Stimulated activated CD4-positive, alpha-beta T cell treated with anti-CD3 and anti-CD28 coated beads, Interleukin-15, amount 100 ng/mL, for 24 hours (primary cell): Measurements from ENCODE around the gene UBE2G2.

Experiments used
- DNase-seq: peaks from one replicate; pipeline ENCODE4 v3.0.0-alpha.2; 2020

The UBE2G2 gene

DNA sequence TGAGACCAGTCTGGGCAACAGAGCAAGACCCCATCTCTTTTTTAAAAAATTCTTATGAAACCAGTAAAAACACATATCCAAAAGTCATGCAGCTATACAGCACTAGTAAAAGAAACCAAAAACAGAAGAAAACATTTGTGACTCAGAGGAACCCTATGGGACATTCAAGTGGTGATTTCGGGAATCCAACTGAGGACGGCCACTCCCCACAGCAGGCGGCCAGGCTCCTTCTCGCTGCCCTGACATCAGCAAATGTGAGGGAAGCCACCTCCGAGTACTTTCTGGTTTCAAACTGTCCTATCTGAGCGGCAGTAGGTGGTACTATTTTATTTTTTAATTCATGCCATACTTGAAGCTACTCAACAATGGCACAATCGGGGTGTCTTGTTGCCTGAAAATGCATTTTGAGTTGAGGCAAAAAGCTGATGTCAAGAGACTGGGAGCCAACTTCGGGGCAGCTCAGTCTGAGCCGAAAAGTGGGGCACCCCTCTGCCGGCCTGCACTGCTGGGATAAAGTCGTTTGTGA is 12.9 kb upstream of the UBE2G2 start:
- no peak for DNase-seq

DNA sequence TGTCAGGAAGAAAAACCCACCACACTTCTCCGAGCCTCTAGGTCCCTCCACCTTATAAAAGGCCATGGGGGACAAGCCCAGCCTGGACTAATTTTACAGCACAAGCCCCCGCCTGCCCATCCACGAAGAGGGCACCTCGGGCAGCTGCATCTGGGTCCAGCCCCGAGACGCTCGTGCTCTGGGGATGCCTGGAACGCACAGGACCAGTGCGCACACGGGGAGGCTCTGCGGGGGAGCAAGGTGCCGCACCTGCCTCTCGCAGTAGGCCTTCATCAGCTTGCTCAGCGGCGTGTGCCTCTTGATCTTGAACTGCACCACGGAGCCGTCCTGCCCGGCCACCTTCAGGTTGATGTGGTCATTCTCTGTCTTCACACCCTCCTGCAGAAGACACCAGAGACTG is 12.1 kb upstream of the UBE2G2 start:
- DNase-seq = no peak

DNA sequence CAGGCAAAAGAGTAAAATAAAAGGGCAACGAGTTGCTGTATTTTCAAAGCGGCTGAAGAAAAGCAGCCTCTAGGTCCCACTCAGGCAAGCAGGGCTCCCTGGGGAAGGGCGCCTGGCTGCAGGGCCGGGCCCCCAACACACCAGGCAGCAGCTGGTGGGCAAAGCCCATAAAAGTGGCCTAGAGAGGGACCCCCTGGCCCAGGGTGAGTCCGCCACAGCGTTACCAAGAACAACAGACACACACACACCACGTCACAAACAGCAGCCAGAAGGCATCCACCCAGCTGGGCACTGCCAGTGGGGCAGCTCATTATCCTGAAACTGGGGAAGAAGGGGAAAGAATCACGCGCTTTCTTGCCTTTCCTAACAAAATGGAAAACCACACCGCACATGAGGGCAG is 11.5 kb upstream of the UBE2G2 start:
- no peak for DNase-seq

DNA sequence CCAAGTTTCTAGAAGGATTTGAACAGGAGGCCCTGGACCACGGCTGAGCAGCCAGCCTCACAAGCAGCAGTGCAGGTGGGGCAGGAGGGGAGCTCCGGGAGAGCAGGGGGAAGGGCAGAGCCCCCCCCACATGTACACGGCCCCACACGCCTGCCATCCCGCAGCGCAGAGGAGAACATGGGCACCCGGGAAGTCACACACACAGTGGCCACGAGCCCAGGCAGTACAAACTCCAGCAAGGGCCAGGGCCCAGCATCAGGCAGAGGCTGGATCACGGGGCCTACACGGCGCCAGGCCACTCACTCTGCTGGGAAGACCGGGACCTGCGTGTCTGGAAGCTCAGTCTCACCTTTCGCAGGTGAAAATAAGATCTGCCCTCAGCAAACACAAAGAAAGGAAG is 11.0 kb upstream of the UBE2G2 start:
- DNase-seq = no peak

DNA sequence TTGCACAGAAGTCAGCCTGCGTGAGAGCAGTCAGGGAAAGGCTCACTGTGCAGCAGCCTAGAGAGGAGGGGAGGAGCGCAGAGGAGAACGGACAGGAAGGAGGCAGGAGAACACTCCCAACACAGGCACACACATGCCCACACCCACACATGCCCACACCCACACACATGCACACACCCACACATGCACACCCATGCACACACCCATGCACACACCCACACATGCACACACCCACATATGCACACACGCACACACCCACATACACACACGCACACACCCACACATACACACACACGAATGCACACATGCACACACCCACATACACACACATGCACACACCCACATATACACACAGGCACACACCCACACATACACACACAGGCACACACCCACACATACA is 9.2 kb upstream of the UBE2G2 start:
- no peak for DNase-seq

DNA sequence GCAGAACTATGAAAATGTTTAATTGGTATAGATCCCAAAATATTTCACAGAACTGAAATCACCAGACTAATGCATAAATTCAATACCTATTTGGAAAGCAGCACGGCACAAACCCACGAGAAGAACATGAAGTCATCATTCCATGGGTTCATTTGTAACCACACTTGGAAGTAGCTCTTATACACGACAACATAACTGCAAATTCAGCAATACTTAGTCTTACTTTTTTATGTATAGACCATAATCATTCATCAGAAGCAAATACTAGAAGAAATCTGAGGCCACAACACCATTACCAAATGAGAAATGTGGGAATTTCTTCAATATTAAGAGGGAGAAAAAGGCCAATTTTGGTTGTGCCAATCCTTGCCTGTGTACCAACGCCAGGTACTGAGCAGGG is 4.2 kb upstream of the UBE2G2 start:
- DNase-seq = no peak

DNA sequence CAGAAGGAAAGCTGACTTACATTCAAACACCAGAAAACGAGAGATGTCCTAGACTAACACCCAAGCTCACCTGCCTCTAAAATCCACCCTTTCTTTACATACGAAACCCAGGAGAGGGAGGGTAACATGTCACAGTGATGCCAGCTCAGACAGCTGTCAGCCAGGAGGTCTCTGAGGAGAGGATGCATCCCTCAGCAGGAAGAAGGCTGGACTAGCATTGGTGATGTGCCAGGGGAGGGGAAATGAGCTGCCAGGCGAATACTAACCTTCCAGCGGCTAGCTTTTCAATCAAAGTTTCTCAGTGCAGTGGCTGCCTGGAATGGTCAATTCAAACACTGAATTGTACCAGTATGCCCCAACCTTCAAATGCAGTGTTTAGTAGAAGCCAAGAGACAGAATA is 3.6 kb upstream of the UBE2G2 start:
- no peak for DNase-seq

DNA sequence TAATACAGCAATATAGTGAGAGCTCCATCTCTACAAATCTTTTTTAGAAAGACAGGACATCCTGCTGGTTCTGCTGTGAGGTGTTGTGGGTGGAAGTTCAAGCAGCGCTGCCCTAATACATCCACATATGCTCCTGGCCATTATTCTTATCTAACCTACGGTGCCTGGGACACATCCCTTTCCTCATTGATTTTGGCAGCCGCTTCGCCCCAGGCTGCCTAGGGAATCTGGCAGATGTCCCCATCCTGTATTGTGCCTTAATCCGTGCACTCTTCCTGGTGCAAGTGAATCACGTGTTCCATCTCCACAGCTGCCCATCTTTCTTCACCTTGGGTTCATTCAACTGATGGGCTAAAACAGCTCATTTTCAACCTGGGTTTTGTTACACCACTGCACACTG is 3.1 kb upstream of the UBE2G2 start:
- DNase-seq = no peak

DNA sequence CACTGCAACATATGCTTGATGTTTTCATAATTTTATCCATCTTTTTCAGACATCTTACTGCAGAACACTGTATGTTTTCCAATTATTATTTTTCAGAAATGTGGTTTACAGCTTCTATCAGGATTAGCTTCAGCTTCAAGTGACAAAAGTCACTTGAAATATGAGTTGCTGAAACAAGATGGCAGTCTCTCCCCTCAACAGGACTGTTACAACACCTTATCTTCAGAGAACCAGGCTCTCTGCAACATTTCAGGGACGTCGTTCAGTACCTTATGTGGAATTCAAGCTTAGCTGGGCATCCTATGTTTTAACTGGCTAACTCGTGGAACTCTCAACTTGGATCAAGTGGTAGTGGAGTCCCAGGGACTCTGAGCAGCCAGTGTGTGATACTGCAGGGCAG is 2.0 kb upstream of the UBE2G2 start:
- no peak for DNase-seq

DNA sequence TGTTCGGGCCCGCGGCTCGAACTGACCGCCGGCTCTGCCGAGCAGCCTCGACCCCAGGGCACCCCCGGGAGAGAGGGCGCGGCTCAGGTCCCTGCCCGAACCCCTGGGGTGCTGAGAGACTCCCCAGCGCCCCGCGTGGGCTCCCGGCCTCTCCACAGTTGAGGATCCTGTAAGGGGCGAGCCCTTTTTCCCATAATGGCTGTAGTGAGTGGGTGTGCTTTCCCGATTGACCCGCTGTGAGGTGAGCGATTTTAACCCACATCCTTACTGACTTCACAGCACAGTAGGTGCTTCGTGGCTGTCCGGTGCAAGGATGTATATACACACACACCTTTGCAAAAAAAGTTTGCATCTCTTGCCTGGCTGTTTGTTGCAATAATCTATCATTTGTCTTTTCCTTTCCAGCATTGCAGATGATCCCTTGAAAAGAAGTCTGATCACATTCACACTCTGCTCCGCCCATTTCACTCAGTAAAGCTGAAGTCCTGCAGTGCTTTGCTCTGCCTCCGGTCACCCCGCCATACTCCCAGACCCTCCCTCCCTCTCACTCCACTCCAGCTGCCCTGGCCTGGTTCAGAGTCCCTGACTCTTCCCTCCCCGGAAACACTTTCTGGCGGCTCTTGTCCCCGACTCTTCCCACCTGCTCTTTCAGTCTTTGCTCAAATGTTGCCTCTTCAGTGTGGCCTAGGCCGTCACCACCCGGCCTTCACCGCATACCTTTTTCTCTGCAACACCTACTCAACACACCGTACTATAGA is 955 bp upstream of the UBE2G2 start:
- DNase-seq = peak; percentile 22

DNA sequence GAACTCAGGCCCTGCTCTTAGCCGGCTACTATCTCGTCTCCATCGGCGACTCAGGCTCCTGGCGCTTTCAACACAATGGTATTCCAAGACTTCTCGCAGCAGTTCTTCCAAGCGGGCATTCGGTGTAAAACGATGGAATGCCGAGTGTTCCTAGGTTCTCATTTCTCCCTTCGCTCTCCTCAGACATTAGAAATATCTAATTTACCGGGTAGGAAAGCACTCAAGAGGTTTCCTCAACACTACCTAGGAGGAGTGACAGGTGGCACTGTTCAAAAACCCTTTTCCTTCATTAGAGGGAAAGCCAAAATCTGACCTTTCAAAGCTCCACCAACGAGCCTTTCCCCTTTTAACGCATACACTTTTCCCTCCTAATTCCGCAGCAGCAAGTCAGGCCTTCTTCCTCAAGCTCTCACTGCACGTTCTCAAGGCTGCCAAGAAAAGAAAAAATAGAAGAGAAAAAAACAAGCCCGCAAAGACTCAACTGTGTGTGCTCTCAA is 601 bp downstream of the UBE2G2 start:
- no peak for DNase-seq

DNA sequence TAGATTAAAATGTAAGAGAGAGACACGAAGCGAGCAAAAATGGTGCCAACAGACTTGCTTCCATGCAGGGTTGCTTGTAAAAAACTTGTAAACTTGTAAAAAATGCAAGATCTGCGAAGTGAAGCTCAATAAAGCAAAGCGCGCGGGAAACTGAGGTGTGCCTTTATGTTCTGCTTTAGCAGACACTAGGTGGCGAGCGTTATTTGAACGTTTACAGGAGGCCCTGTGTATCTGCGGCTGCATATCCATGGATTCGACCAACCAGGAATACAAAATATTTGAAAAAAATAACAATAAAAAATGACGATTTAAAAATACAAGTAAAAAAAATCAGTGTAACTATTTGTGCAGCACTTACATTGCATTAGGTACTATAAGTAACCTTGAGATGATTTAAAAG is 1.5 kb downstream of the UBE2G2 start:
- peak; percentile 31 for DNase-seq

DNA sequence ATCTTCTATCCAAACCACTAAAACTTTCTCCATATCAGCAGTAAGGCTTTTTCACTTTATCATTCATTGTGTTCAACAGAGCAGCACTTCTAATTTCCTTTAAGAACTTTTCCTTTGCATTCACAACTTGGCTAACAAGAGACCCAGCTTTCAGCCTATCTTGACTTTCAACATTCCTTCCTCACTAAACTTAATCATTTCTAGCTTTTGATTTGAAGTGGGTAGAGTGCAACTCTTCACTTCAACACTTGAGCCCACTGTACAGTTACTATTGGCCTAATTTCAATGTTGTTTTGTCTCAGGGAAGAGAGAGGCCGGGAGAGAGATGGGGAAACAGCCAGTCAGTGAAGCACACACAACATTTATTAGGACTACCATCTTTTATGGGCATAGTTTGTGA is 2.0 kb downstream of the UBE2G2 start:
- no peak for DNase-seq

DNA sequence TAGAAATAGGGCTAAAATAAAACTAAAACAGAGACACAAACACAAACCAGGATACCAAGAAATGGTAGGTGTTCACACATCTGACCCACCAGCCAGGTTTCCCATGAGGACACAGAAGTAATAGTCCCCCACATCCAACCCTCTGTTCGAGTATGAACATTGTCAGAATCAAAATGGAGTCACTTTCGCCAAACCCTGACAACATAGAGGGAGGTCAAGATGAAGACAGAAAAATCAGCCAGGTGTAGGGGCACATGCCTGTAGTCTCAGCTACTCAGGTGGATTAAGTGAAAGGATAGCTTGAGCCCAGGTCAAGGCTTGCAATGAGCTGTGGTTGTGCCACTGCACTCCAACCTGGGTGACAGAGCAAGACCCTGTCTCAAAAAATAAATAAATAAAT is 3.8 kb downstream of the UBE2G2 start:
- no peak for DNase-seq

DNA sequence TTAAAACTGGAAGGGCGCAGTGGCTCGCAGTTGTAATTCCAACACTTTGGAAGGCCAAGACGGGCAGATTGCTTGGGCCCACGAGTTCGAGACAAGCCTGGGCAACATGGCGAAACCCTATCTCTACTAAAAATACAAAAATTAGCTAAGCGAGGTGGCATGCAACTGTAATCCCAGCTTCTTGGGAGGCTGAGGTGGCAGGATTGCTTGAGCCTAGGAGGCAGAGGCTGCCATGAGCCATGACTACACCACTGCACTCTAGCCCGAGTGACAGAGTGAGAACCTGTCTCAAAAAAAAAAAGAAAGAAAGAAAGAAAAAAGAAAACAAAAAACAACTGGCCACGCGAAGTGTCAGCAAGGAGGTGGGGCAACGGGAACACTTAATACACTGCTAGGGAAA is 6.3 kb downstream of the UBE2G2 start:
- no peak for DNase-seq

DNA sequence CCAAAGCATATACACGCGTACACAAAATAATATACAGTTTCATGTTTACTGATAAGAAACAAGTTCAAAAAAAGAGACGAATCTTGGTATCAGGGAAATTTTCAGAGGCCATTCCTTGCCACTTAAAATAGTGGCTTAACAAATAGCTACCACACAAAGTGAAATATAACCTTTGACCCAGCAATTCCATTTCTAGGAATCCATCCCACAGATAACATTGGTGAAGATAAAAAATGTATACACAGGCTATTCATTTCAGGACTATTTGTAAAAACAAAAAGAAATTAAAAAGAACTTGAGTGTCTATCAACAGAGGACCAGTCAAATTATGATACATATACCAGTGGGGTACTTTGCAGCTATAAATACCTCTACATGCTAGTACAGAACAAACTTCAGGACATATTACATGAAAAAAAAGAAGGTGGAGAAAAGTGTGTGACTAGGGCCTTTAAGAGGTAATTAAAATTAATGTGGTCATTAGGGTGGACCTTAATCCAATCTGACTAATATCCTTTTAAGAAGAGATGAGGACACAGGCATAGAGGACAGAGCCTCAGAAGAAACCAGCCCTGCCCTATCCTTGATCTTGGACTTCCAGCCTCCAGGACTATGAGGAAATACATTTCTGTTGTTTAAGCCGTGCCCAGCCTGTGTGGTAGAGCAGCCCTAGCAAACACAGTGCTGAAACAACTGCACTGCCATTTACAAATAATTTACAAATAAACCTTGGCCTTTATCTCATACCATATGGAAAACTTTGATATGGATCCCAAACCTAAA is 7.8 kb downstream of the UBE2G2 start:
- no peak for DNase-seq

DNA sequence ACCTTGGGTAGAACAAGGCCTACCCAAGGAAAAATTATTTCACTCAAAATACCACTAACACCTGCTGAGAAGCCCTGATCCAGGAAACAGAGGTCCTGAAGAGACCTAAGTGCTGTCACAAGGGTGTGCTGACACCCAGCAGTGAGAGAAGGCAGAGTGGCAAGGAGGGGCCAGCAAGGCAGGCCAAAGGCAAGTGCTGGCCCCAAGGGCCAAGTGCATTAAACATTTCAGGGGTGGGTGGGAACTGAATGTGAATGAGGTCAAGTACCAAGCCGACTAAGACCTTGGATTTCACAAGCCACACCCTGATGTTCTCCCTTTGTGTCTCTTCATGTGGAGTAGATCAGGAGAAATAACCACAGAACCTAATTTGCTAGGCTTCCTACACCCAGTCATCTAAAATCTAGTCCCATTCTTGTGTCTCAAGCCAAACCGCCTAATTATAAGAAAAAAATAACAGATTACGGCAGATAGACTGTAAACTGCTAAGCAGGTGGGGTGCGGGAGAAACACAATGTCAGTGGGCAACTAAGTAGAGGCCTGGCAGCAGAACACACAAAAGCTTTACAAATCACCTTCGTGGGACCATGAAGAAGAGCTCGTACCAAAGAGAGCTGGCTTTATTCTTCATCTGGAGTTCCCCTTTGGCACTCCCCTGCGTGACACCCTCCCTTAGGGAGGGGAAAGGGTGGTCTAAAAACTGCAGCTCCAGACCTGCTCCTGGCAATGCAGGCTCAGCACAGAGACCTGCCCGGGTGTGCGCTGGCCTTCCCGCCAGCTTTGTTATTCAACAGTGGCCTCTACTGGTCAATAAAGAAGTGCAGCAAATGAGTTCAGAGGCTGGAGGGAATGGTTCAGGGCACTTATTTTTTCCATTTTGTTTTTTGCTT is 8.7 kb downstream of the UBE2G2 start:
- DNase-seq = peak; percentile 43

DNA sequence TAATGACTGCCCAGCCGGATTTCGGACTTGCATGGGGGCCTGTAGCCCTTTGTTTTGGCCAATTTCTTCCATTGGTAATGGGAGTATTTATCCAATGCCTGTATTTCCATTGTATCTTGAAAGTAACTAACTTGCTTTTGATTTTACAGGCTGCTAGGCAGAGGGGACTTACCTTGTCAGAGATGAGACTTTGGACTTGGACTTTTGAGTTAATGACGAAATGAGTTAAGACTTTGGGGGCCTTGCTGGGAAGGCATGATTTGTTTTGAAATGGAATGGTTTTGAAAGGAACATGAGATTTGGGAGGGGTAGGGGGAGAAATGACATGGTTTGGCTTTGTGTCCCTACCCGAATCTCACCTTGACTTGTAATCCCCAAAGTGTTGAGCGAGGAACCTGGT is 9.6 kb downstream of the UBE2G2 start:
- no peak for DNase-seq

DNA sequence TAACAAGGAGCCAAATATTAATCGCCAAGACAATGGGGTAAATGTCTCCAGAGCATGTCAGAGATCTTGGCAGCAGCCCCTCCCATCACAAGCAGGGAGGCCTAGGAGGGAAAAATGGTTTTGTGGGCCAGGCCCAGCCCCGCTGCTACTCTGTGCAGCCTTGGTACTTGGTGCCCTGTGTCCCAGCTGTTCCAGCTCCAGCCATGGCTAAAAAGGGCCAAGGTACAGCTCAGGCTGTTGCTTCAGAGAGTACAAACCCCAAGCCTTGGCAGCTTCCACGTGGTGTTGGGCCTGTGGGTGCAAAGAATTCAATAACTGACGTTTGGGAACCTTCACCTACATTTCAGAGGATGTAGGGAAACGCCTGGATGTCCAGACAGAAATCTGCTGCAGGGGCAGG is 10.4 kb downstream of the UBE2G2 start:
- DNase-seq = no peak

DNA sequence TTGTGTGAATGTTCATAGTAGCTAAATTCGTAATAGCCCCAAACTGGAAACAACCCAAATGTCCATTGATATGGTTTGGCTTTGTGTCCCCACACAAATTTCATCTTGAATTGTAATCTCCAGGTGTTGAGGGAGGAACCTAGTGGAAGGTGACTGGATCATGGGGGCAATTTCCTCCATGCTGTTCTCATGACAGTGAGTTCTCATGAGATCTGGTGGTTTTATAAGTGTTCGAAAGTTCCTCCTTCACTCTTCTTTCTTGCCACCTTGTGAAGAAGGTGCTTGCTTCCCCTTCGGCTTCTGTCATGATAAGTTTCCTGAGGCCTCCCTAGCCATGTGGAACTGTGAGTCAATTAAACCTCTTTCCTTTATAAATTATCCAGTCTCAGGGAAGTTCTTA is 11.3 kb downstream of the UBE2G2 start:
- DNase-seq = no peak

DNA sequence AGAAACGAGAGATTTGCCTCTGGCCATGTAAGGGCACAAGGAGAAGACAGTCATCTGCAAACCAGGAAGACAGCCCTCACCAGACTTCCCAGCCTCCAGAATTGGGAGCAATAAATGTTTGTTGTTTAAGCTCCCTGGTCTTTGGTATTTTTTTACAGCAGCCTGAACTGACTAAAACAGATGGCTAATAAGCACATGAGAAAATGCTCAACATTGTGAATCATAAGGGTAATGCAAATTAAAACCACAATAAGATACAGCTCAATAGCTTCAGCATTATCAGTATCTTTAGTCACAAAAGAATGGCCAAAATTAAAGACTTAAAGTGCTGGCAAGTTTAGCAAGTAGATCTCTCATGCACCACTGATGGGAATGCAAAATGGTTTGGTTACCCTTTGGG is 11.7 kb downstream of the UBE2G2 start:
- no peak for DNase-seq

DNA sequence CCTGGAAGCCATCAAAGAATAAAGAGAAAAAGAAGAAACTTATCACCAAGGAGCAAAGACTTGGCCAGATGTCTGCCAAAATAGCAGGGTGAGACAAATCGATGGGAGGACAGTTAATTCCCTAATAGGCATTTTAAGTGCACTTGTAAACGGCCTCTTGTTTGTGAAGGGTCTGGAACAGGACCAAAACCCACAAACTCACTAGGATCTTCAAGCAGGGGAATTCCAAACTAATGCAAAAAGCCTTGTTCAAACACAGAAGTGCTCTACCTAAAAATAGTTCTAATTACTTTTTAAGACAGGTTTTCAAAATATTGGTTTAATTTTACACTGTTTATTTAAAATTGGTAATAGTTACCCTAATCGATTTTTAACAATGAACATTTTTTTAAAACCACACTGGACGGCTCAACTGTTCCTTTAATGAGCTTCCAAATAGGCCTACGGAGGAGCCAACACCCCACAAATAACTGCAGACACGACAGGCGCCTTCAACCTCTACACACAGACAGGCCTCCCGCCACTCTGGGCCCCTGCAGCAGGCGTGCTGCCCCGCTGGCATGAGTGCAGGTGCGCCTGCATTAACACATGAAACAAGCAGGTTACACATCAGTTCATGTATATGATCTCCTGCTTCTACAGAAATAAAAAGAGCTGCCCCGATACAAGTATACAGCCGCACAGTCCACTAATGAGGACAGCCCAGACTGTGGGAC is 15.8 kb downstream of the UBE2G2 start:
- no peak for DNase-seq

DNA sequence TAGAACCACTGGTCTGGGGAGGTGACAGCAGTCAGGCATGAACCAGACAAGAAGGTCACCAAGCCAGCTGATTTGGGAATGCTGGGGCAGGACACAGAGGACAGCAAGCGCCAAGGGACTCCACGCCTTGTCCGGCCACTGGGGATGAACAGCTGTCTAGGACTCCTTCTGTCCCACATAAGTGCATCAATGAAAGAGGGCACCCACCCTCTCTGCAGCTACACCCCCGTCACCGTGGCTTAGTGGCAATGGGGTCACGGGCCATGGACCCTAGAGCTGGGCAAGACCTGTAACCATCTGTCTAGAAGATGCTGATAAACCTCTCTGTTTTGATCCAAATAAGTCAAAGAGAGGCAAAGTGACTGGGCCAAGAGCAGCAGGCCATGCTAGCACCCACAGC is 16.8 kb downstream of the UBE2G2 start:
- no peak for DNase-seq
